Measurements from ENCODE around the gene STAG3.

The STAG3 gene

DNA sequence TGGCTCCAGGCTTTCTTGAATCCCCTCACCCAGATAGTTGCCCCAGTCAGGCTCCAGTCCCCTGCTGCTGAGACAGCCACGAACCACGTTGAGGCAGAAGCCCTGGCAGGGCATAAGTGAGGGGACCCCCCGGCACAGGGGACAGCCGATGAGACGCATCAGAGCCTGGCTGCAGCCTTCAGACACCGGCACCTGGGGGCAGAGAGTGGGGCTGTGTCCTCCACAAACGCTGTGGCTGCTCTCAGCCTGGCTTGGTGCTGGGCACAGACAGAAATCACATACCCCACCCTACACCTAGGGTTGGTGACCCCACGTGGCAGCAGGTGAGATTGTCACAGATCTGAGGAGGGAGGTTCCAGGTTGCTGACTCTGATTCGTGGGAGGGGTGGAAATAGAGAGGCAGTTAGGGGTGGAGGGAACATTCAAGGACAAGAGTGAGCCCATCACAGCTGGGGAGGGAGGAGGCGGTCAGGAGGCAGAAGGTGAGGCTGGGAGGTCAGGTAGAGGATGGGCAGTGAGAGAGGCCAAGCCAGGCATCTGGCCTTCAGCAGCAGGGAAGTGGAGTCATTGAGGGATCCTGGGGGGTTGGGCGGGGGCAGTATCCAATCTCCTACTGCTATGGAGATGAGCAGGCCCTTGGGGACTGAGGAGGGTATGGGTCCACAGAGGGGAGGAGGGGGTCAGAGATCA is 3.8 kb upstream of the STAG3 start:
- no peak for TF ChIP-seq CTCF (IDR thresholded peaks at IDR 0.05)

GRCh38 chr7:100174582-100174981 is 3.1 kb upstream of the STAG3 start:
- no peak for TF ChIP-seq CTCF (IDR thresholded peaks at IDR 0.05)

GRCh38 chr7:100175296-100175935 is 2.3 kb upstream of the STAG3 start:
- no peak for TF ChIP-seq CTCF (IDR thresholded peaks at IDR 0.05)

GRCh38 chr7:100176096-100177044 is 1.3 kb upstream of the STAG3 start:
- no peak for TF ChIP-seq CTCF (IDR thresholded peaks at IDR 0.05)

GRCh38 chr7:100185726-100186125 is 8.0 kb downstream of the STAG3 start:
- no peak for TF ChIP-seq CTCF (IDR thresholded peaks at IDR 0.05)

DNA sequence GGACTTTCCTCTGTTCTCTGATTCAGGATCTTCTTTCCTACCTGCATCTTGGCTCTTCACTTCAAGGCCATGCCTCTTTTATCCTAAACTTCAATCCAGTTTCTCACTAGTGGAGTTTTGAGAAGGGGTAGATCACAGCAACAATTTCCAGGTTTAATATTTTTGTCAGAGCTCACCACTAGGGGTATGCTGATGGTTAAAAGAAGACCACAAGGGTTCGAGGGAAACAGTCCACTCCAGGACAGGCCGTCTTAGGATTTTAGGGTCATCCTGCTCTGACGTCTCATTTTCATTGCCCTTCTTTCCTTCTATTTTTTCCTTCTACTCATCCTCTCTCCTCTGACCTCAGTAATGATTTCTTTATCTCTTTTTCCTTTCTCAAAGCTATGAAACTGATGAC is 11.3 kb downstream of the STAG3 start:
- TF ChIP-seq CTCF (IDR thresholded peaks at IDR 0.05): no peak

- peak; percentile 30; the same call in 1 of the 2 replicates for TF ChIP-seq CTCF (IDR thresholded peaks at IDR 0.05)
These were observed 12.5 kb downstream of the STAG3 start for GRCh38 chr7:100190048-100190711.
